GM12891 (cell line): ENCODE data around the gene SLC8A3.

Source experiments
- DNase-seq: peaks from one replicate; pipeline ENCODE4 v3.0.0; 2011; ENCODE audit warnings: low spot score; ENCODE audit not compliant: insufficient read length
- FAIRE-seq: peaks from 2 replicates; lab custom pipeline; 2011; peaks lifted over from hg19 to GRCh38; lab: Jason Lieb, UNC
- PAX5 ChIP-seq: IDR thresholded peaks from 2 replicates; pipeline ENCODE4 v1.6.1; 2011; ENCODE audit warnings: low read length, moderate library complexity, mild to moderate bottlenecking; ENCODE audit not compliant: insufficient read depth, severe bottlenecking
- POLR2A ChIP-seq: IDR thresholded peaks from 2 replicates; pipeline ENCODE4 v1.6.1; 2011; ENCODE audit warnings: low read depth, low read length, control low read depth
- POLR2AphosphoS5 ChIP-seq: IDR thresholded peaks from 2 replicates; pipeline ENCODE4 v1.6.1; 2011; ENCODE audit warnings: low read depth, low read length, control low read depth
- POU2F2 ChIP-seq: IDR thresholded peaks from 2 replicates; pipeline ENCODE4 v1.6.1; 2011; ENCODE audit warnings: low read depth, mild to moderate bottlenecking, control low read depth, low read length, moderate library complexity
- SPI1 ChIP-seq: IDR thresholded peaks from 2 replicates; pipeline ENCODE4 v1.6.1; 2011; ENCODE audit warnings: low read depth, low read length, control low read depth
- TAF1 ChIP-seq: IDR thresholded peaks from 2 replicates; pipeline ENCODE4 v1.6.1; 2011; ENCODE audit warnings: low read depth, low read length, control low read depth

The SLC8A3 gene

DNA sequence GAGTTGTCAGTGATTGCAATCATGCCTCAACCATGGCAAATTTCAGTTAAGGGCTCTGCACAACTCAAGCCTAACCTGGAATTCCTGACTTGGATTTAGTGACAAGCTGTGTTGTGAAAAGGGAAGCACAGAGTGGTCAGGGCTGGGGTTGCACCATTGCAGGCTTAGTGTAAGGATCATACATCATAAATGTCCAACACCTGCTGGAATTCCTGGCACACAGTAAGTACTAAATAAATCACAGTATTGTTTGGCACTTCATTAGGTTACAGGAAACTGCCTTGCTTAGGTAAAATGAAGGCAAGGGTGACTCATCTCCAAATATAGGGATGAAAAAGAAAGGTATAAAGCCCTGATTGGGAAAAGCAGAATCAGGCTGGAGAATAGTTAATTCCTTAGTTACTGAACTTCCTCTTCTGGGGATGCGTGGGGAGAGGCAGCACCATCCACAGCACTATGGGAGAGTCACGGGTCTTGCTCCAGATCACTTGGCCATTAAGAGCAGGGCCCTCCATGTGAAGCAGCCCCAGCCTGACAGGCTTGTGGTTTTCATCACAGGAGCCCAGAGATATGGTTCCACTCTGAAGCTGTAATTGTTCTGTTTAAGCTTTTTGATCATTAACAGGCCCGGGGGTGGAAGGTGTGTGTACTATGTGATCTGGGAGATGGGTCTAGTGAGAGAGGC is 39.7 kb downstream of the SLC8A3 start:
- DNase-seq (no peak), FAIRE-seq (peak; percentile 75)
- TF ChIP-seq SPI1 (no peak), PAX5 (no peak), TAF1 (no peak), POU2F2 (no peak)

DNA sequence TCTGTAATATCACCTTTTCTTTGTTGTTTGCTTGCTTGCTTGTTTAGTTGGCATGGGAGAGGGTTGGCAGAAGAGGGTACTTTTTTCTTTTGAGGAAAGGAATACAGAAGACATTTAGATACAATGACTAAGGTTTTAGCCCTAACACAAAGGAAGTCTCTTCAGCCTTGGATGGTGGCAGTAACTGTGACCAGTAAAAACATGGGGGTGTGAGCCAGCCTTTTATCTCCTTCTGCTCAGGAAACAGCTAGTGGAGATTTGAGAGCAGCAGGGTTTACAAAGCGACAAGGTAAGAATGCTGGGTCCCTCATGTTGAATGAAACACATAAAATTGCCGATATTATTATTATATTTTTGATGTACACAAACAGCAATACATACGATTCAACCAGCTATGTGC is 40.4 kb downstream of the SLC8A3 start:
- TF ChIP-seq SPI1 (no peak), POLR2AphosphoS5 (no peak), PAX5 (no peak), TAF1 (no peak), POLR2A (no peak), POU2F2 (no peak)
- no peak for DNase-seq
- FAIRE-seq = no peak

DNA sequence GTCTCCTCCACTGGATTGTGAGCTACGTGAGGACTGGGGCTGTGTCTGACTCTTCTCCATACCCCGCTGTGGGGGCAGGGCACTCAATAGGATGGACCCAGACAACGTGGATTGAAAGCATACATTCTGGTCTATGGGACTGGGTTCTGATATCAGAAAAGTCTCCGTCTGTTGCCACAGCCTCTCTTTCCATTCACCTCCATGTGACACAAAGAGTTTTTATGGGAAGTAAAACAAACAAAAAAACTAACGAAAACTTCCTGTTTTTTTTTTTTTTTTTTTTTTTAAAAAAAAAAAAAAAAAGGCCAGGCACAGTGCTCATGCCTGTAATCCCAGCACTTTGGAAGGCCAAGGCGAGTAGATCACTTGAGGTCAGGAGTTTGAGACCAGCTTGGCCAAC is 44.7 kb downstream of the SLC8A3 start:
- DNase-seq (no peak), FAIRE-seq (no peak)
- no peak for TF ChIP-seq SPI1
- TF ChIP-seq POLR2AphosphoS5 = no peak
- no peak for TF ChIP-seq POU2F2

GRCh38 chr14:70143306-70143705 is 45.4 kb downstream of the SLC8A3 start:
- TF ChIP-seq POLR2AphosphoS5 = no peak
- TF ChIP-seq SPI1 = no peak
- no peak for TF ChIP-seq POU2F2
- no peak for TF ChIP-seq TAF1
- no peak for TF ChIP-seq POLR2A
- TF ChIP-seq PAX5 = no peak
- FAIRE-seq (no peak), DNase-seq (no peak)

GRCh38 chr14:70140614-70141013 is 48.1 kb downstream of the SLC8A3 start:
- FAIRE-seq (no peak), DNase-seq (no peak)
- TF ChIP-seq POLR2A = no peak
- TF ChIP-seq PAX5 = no peak
- no peak for TF ChIP-seq POLR2AphosphoS5
- TF ChIP-seq TAF1 = no peak
- no peak for TF ChIP-seq POU2F2
- no peak for TF ChIP-seq SPI1

DNA sequence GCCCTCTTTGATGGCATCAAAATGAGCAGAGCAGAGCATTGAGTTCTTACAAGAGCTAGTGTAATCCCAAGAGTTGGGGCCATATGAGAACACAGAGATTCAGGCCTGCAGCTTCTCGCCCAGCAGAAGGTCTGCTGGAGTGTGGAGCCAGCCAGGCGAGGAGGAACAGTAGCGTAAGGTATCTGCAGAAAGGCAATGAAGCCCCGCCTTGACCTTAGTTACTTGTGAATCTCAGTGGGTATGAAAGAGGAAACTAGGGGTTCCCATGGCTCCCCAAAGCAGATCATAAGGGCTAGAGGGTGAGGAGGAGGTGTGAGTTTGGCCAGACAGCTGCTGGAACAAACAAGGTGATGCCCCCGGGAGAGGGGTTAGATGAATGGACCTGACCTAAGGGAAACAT is 49.4 kb downstream of the SLC8A3 start:
- FAIRE-seq (peak; percentile 82), DNase-seq (peak; percentile 5)
- TF ChIP-seq POU2F2 (no peak), PAX5 (peak; percentile 9)

DNA sequence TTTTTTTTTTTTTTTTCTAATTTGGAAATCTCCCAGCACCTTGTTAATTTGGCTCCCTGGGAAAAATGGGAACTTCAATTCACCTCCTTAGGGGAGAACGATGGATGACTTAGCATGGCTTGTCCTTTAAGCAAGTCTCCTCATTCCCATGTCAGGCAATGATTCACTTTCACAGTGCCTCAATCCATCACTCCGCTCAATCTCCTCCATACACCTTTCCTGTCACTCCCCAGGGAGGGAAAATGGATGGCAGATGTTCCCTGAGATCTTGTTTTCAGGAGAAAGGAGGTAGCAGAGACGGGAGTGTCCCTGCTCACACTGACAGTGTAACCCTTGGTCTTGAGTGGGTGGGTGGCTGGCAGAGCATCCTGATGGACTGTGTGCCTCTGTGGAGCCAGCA is 51.0 kb downstream of the SLC8A3 start:
- no peak for DNase-seq
- TF ChIP-seq POU2F2 = no peak
- TF ChIP-seq PAX5 = no peak
- TF ChIP-seq POLR2A = no peak
- TF ChIP-seq SPI1 = no peak
- TF ChIP-seq TAF1 = no peak
- TF ChIP-seq POLR2AphosphoS5 = no peak
- FAIRE-seq = no peak

DNA sequence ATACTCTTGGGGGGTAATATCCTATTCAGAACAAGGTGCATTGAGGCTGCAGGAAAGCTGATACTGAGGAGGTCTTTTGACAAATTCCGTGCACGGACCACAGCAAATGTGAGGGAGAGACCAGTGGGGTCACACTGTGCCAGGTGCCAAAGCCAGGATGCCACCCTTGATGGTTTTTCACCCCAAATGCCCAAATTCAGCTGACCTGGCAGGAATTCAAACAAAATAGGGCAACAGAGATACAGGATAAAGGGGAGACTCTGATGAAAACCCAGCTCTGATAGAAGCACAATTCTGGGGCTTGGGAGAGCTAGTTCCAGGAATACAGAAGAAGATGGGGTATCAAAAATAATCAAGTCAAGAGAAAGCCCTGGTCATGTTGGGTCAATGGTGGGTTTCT is 55.3 kb downstream of the SLC8A3 start:
- no peak for FAIRE-seq
- TF ChIP-seq POLR2AphosphoS5 (no peak), POU2F2 (no peak), POLR2A (no peak), PAX5 (no peak), SPI1 (no peak), TAF1 (no peak)
- no peak for DNase-seq

- no peak for FAIRE-seq
- DNase-seq = no peak
- TF ChIP-seq POLR2AphosphoS5 (no peak), SPI1 (no peak), POLR2A (no peak), POU2F2 (no peak)
These were observed 58.3 kb downstream of the SLC8A3 start for GRCh38 chr14:70130482-70130881.

GRCh38 chr14:70127186-70127585 is 61.6 kb downstream of the SLC8A3 start:
- FAIRE-seq (no peak), DNase-seq (no peak)
- TF ChIP-seq POU2F2 (no peak), PAX5 (no peak), TAF1 (no peak), POLR2A (no peak), SPI1 (no peak), POLR2AphosphoS5 (no peak)

DNA sequence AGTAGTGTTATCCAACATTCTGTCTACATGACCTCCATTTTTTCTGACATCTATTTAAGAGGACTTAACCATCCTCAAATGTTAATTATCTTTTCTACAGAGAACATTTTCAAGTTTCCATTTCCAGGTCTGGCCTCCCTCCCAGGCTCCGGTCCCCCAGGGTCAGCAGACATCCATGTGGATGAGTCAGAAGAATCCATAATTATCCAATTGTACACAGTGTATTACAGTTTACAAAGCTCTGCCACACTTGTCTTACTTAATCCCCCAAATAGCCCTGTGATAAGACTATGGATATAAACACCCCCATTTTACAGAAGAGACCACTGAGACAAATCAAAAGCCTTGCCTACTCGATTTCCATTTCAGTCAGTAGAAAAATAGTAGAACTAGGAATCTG is 65.0 kb downstream of the SLC8A3 start:
- FAIRE-seq (no peak), DNase-seq (no peak)
- no peak for TF ChIP-seq SPI1
- TF ChIP-seq TAF1 = no peak
- TF ChIP-seq POLR2AphosphoS5 = no peak
- no peak for TF ChIP-seq POLR2A
- TF ChIP-seq POU2F2 = no peak
- no peak for TF ChIP-seq PAX5
